ENCODE results near the gene TRH.

Gene TRH, protein sequence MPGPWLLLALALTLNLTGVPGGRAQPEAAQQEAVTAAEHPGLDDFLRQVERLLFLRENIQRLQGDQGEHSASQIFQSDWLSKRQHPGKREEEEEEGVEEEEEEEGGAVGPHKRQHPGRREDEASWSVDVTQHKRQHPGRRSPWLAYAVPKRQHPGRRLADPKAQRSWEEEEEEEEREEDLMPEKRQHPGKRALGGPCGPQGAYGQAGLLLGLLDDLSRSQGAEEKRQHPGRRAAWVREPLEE

DNA sequence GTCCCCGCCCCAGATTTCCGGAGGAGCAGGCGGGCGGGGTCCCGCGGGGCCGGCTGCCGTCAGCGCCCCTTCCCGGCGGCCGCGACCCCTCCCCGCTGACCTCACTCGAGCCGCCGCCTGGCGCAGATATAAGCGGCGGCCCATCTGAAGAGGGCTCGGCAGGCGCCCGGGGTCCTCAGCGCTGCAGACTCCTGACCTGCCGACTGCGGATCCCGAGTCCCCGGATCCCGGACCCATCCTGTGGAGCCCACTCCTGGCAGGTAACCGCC, at the start of gene TRH:
Gene TRH, plus strand, starts transcription at position 157 of the 269 bp plus-strand sequence. CDS start 1,097 bp downstream, outside the sequence.
- no peak for DNase-seq (ENCODE audit: low spot score)

DNA sequence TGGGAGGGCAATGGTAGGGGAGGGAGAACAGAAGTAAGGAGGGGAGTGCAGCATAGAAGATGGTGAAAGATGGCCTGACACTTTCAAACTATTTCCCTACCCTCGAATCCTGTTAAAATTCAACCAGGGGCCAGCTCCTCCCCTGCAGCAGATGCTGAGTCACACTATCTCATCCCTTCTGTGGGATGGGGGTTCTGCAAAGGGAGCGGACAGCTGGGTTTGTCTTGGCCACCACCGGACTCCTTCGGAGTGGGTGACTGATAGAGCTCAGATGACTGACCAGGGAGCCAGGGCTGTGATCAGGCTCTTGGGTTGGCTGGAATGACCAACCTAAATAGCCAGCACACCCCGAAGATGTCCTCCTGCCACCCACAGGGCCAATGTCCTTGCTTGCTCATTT, 47.4 kb upstream of the TRH start:
- DNase-seq (ENCODE audit: low spot score) = no peak

DNA sequence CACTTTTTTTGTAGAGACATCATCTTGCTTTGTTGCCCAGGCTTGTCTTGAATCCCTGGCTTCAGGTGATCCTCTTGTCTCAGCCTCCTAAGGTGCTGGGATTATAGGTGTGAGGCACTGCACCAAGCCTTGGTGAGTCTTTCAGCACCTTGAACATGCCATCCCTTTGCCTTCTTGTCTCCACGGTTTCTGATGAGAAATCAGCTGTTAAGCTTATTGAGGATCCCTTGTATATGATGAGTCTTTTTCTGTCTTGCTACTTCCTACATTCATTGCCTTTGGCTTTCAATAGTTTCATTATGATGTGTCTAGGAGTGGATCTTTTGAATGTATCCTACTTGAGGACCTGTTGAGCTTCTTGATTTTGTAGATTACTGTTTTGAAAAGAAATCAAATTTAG, 45.1 kb upstream of the TRH start:
- DNase-seq (ENCODE audit: low spot score) = no peak

DNA sequence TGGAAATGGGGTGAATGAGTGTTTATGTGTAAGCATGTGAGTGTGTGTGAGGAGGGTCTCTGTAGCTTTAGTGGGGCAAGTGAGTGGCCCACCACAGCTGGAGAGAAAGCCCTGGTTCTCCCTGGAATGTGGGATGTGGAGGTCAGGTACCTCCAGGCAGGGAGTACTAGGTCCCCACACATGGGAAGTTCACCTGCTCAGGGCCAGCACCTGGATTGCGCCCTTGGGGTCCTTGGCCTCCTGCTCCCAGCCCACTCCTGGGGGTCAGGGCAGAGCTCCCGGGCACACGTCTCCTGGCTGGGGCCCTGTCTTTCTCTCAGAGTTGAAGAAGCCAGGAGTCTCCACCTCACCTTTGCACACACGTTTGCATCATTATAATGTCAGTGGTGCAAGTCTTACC, 41.0 kb upstream of the TRH start:
- no peak for DNase-seq (ENCODE audit: low spot score)

DNA sequence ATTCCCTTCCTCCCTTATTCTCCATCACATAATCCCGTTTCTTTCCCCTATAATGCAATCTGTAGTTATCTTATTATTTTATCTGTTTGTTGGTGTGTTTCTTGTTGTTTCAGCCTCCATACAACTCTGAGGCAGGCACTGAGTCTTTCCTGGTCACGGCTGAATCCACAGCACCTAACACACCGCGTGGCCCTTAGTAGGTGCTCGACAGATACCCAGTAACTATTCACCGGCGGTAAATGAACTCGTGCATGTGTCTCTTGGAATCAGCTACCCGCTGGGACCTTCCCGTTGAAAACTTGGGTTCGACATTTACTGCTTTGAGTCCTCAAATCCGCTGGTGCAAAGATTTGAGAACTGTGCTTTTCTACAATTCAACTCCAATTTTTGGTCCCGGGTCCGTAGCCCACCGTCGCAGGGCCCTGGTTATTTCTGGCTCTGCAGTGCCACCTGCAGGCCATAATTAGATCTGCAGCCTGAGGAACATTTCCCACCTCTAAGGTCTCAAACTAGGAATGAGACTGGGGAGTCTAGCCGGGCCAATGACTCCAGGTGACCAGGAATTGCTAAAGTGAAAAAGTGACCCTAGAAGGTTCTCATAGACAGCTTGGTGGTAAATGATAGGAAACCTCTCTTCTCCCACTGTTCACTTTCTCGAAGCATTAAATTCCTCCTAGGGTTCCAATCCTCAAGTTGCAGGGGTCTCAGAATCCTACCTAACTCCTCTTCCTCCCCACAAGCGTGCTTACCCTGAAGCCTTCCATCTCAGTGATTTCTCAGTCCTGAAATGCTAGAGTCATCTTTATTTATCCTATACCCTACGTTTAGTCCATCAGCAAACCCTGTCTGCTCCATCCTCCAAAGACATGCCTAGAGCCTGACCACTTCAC, 40.0 kb upstream of the TRH start:
- peak; percentile 30 for DNase-seq (ENCODE audit: low spot score)

DNA sequence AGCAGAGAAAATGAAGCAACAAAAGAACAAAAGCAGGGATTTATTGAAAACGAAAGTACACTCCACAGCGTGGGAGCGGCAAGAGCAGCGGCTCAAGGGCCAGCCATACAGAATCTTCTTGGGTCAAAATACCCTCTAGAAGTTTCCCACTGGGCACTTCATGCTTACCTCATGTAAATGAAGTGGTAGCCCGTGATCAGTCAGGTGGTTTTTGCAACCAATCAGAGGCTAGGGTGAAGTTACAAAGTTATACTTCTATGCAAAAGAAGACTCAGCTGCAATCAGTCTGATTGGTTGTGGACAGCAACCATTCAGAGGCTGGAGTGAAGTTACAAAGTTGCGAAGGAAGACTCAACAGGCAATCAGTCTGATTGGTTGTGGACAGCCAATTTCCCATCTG, 37.8 kb upstream of the TRH start:
- peak; percentile 87 for DNase-seq (ENCODE audit: low spot score)

DNA sequence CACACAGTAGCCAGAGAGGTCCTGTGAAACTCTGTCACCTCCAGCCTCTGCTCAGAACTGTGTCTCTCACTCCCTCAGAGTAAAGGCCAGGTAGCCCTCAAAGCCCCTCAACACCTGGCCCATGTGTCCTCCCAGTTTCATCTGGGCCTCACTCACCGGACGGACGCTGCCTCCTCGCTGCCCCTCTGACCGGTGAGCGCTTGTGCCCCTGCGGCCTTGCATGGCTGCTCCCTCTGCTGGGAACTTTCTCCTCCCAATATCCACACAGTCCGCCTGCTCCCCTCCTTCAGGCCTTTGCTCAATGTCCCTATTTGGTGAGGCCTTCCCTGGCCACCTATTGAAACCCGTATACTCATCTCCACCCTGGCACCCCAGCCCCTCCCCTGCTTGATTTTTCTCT, 36.8 kb upstream of the TRH start:
- no peak for DNase-seq (ENCODE audit: low spot score)

DNA sequence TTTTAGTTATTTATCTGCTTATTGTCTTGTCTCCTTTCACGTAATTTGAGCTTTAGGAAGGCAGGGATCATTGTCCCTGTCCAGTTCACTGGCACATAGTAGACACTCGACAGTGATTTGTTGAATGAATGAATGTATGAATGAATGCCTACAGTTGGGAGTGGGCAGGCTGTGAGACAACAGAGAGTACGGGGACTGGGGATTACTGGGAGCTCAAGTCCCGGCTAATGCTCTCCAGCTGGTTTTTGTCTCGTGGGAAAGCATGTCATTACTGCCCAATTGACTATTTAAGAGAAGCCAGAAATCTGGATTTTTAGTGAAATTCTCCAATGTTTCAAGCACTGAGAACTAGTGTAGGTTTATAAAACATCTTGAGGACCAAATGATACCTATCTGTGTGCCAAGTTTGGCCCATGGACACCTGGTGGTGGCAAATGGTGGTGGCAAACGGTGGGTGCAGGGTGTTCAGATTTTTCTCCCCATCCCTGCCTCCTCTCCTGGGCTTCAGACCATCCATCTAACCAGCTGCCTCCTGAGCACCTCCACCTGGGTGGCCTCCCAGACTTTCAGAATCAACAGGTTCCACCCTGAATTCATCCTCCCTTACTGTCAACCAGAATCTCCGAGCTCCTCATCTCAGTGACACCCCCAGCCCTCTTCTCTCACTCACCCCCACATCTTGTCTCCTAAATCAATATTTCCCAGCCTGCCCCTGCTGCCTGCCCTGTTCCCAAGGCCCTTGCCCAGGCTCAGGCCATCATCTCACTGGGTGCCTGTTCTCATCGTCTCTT, 36.2 kb upstream of the TRH start:
- no peak for DNase-seq (ENCODE audit: low spot score)

DNA sequence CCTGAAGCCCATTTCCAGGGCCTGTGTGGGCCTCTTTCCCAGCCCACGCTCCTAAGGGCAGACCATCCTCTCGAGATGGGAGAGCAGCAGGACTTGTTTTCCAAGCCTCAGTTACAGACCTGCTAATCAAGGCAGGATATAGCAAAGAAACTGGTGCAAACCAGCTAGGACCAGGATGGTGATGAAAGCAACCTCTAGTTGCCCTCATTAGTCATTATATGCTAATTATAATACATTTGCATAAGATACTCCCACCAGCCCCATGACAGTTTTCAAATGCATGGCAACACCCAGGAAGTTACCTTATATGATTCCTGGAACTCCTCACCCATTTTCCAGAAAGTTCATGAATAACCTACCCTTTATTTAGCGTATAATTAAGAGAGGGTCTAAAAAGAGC, 34.4 kb upstream of the TRH start:
- DNase-seq (ENCODE audit: low spot score) = no peak

DNA sequence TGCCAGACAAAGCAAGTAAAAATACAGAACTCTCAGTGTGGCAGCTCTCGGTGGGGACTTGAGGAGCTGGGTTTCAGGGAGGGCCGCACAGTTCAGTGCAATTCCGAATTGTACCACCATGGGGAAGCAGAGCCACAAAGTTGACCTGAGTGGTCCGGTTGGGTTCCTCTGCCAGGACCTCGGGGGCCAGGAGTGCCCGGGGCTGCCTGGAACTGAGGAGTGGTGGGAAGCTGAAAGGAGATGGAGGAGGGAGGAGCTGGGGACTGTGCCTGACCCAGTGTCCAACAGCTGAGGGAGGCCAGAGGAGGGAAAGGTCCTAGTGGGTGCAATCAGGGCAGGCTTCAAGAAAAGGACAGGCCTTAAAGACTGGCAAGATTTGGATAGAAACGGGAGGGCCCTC, 32.2 kb upstream of the TRH start:
- DNase-seq (ENCODE audit: low spot score) = peak; percentile 77

DNA sequence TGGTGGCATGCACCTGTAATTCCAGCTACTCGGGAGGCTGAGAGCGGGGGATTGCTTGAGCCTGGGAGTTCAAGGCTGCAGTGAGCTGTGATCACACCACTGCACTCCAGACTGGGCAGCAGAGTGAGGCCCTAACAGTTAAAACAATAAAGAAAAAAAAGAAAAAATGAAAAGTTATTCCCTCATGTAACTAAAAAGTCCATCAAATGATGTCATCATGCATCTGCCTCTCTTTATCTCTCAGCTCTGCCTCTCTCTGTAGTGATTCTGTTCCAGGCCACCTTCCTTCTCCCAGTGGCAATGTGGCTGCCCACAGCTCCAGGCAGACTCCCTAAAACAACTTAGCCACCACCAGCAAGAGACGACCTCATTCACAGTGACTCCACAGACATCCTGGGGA, 31.5 kb upstream of the TRH start:
- DNase-seq (ENCODE audit: low spot score) = no peak

DNA sequence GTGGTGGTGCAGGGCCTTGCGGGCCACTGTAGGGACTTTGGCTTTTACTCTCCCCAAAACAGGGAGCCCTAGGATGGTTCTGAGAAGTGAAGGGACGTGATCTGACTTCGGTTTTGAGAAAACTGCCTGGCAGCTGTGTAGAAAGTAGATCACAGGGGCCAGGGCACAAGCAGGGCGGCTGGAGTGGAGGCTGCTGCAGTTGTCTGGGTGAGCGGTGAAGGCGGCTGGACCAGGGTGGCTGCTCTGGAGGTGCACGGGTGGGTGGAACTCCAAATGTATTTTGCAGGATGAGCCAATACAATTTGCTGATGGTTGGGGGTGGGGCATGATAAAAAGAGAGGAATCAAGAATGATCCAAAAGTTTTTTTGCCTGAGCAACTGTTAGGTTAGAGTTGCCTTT, 29.8 kb upstream of the TRH start:
- no peak for DNase-seq (ENCODE audit: low spot score)

DNA sequence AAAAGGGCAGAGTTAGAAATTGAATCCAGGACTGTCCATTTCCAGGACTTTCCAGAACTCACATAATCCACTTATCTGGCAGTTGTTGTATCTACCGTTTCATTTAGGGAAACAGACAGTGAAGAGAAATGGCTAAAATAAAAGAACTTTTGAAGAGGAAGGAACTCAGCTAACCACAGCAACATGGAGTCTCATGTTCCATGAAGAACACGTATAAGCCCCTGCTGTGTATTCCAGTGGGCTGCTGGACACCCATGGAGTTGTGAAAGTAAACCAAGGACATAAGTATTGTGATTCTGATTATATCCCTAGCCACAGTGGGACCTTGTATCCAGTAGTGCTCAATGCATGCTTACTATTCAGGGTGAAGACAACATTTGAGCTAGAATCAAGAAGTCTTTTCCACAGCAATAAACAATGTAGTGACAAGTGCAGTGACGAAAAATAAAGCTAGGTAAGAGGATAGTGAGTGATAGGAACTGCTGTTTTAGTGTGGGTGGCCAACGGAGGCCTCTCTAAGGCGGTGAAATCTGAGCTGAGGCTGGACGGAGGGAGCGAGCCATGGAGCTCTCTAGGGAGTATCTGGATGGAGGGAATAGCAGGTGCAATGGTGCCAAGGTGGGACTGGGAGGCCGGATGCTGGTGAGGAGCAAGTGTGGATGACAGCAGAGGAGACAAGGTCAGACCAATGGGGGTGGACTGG, 26.8 kb upstream of the TRH start:
- DNase-seq (ENCODE audit: low spot score) = peak; percentile 28

DNA sequence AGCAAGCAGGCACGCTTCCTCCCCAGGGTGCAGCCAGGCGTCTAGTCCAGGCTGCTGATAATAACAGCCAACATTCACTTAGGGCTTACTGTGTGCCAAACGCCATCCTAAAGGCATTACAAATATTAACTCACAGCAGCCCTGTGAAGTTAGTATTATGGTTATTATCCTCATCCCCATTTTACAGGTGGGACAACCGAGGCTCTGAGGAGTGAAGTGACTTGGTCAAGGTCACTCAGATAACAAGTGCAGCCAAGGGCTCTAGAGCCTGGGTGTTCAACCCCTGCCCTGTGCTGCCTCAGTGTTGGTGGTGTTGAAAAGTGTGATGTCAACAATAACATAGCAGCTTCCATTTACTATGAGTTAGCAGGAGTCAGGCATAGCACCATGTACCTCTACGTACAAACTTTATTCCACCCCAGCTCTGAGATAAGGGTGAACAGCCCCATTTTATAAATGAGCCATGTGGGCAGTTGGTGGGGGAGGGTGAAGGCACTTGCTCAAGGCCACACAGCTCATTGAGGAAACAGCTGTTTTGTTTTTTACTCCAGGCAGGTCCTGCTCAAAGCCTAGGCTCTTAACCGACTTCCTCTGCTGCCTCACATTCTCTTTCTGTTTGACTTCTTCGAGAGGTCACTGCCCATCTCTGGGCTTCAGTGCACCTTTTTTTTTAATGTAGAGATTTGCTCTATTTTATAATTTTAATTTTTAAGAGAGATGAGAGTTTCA, 24.0 kb upstream of the TRH start:
- DNase-seq (ENCODE audit: low spot score) = peak; percentile 36

DNA sequence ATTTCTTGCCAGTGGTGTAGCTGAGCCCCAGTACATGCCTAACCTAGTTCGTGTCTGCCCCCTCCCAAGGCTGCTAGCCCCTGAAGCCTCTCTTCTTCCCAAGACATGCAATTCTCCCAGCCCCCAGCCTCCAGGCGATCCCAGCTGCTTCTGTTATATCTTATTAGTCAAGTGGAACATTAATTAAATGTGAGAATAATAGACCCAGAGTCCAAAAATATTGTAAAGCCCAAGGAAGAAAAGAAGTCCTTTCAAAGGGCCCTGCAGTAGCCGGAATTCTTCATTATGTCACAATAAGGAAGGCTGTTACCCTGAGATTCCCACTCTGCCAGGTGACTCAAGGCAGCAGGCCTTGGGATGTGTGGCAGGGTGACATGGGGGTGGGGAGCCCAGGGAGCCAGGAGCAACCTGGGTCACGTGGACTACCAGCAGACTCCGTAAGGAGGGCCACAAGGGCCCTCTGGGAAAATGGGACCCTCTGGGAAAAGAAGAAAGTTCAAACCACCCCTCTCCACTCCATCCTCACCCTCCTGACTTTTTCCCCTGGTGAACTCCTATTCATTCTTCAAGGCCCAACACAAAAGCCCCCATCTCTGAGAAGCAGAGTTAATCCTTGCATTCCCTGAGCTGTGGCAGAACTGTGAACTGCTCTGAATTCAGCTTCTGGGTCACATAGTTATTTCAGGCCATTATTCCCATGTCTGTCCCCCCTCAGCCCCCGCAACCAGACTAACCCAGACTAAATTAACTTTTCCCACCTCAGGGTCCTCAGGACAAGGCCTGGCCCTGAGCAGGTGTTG, 21.8 kb upstream of the TRH start:
- DNase-seq (ENCODE audit: low spot score) = no peak

DNA sequence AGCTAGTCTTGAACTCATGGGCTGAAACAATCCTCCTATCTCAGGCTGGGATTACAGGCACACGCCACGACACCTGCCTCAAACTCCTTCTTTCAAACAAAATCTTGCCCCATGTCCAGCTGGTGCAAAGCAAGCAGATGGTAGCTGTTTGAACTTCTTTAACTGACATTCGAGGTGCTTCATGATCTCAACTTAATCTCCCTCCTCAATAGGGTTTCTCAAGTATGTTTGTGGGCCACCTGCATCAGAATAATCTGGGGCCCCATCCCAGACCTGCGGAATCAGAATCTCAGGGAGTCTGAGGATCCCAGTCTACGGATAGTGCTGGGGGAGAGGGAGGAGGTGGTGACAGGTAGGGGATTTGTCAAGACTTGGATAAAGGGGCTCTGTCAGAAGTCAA, 20.9 kb upstream of the TRH start:
- DNase-seq (ENCODE audit: low spot score) = no peak

DNA sequence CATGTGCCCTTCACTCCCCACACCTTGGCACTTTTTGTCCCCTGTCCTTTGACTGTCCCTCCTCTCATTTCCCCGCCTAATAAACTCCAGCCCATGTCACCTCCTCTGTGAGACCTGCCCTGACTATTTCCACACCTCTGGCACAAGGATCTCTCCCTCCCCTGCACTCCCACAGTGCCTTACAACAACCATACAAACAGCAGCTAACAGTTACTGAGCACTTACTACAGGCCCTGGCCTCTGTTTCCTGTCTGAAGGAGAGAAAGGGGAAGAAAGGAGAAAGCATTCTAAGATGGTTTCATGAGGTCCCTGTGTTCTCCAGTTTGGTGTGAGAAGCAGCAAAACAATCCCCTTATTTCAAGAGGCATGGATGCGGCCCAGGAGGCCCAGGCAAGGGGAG, 20.0 kb upstream of the TRH start:
- DNase-seq (ENCODE audit: low spot score) = no peak

DNA sequence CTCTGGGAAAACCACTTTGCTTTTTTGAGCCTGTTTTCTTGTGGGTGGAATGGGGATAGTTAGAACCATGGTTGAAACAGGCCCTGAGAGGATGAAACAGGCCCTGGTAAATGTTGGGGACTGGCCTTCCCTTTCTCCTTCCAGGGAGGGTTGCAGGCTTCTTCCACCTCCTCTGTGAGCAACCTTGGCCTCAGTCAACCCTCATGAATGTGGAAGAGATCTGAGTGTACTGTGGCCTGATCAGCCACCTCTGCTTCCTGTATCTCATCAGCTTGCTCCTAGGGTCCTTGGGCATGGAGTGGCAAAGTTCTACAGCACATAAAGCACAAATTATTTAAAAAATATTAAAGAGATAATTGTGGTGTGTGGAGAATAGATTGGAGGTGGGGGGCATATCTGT, 17.6 kb upstream of the TRH start:
- no peak for DNase-seq (ENCODE audit: low spot score)

DNA sequence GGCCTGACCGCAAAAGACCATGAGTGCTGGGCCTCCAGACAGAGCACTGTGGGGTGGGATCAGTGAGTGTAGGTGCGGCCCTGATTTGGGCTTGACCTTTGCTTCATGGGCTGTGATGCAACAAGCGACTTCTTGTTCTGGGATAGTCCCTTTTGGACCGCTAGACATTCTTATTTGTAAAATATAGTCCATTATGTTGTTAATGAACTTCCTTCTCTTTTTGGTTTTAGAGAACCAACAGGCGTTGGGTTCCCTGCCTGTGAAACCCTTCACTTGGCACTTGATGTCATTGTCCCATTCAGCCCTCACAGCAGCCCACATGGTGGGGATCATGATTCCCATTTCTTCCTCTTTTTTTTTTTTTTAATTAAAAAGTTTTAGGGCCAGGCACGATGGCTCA, 15.8 kb upstream of the TRH start:
- DNase-seq (ENCODE audit: low spot score) = peak; percentile 6

DNA sequence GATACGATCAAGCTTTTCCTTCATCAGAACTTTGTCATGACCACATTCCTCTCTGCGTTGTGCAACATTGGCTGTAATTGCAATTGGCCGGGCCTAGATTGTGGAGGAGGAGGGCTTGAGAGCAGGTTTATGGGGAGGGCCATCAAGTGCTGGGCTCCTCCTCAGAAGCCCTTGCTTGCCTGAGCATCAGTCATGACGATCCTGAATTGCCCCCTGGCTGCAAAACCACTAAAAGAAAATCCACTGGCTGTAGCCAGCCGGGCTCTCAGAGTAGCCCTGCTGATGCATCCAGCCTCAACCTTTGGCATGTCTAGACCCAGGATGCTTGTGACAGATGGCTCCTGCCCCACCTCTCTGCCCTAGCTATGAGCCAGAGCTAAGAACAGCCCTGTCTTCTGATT, 13.4 kb upstream of the TRH start:
- no peak for DNase-seq (ENCODE audit: low spot score)

DNA sequence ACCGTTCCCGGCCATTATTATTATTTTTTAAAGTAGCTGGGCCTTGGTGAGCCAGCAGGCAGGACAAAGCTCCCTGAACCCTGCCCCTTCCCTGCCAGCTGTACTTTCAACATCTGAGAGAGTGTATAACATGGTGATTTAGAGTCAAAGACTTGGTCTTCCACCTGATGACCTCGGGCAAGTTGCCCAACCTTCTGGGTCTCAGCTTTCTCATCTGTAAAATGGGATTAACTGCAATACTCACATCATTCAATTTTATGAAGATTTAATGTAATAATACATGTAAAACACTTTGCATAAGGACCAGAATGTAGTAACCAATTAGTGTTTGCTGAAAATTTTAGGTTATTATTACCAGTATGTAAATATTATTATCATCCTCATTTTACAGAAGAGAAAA, 11.9 kb upstream of the TRH start:
- no peak for DNase-seq (ENCODE audit: low spot score)

Measured in pons (tissue), 1 donor.